Medulla oblongata (tissue), 1 donor: ENCODE data around the gene PPP2R3B.

Experiments used
- DNase-seq: peaks from one replicate; pipeline ENCODE4 v3.0.0-alpha.2; 2015; ENCODE audit errors: extremely low spot score

Gene PPP2R3B

DNA sequence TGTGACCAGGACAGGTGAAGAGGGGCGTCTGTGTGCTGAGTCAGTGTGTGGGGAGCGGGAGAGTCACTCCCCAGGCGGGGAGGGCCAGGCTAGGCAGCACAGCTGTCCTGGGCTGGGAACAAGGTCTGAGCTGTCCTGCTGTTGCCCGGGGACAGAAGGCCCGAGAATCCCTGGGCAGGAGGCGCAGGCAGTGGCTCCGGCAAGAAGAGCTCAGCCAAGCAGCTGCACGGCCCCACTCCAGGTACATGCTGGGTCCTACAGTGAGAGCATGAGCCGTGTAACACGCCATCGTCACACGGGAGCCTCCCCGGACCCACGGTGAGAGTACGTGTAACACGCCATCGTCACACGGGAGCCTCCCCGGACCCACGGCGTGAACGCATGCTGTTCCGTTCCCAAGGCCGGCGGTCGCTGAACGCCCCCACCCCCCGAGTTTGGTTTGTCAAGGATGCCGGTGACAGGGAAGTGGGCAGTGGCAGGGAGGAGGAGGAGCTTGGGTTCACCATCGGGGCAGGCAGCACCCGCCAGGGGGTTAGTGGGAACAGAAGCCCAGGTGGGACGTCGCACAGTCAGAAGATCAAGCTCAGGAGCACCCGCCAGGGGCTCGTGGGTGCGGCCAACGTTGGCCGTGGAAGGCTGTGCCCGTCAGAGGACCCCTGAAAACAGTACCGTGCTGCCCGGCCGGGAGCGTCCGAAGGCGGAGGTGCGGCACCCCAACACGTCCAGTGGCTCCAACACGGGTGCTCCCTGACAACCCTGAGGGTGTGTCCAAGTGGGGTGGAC is 15.6 kb downstream of the PPP2R3B start:
- no peak for DNase-seq

- DNase-seq: no peak
Observed at GRCh38 chrX:370244-370962, 16.3 kb downstream of the PPP2R3B start.

DNA sequence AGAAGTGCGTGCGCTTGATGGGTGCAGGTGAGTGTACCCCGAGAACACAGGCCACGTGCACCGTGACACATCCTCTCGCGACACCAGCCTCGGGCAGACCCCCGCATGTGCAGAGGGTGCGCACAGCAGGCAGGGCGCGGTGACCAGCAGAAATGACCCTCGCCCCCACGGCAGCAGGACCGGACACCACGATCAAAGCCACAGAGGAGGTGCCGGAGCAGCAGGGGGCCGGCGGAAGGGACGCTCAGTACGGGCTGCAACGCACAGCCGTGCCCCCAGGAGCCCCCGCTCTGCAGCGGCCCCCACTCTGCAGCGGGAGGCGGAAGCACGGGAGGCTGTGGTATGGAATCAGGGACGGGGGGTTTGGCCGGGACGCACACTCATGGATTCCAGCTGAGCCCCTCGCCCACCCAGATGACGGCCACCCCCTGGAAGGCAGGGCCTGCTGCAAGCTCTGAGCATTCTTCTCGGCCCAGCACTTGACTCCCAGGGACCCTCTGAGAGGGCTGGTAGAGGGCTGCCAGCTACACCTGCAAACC is 17.1 kb downstream of the PPP2R3B start:
- DNase-seq: no peak

- no peak for DNase-seq
Observed at GRCh38 chrX:368811-369562, 17.7 kb downstream of the PPP2R3B start.

DNA sequence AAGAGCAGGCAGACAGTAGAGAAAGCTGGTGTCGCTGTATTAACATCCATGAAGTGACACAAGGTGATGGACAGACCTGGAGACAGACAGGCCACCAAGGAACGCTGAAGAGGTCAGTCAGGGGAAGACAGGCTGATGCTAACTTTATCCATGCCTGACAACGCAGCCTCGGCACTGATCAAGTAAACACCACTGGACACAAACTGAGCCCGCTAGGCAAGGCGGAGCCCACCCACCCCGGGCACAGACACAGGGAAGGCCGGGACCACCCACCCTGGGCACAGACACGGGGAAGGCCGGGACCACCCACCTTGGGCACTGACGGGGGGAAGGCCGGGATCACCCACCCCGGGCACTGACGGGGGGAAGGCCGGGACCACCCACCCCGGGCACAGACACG is 18.8 kb downstream of the PPP2R3B start:
- no peak for DNase-seq

DNA sequence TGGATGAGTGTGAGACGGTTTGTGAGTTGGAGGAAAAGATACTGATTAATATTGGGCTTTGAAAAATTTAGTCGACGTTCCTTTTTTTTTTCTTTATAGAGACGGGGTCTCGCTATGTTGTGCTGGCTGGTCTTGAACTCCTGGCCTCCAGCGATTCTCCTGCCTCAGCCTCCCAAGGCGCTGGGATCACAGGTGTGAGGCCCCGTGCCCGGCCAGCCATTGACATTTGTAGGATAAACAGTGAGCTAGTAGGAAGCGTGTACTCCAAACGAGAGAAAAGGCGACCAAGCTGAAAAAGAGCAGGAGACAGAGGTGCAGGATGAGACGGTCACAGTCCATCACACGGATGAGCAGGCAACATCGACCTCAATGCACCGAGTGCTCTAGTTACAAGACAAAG is 19.4 kb downstream of the PPP2R3B start:
- no peak for DNase-seq

GRCh38 chrX:363621-364375 is 22.9 kb downstream of the PPP2R3B start:
- DNase-seq: no peak

DNA sequence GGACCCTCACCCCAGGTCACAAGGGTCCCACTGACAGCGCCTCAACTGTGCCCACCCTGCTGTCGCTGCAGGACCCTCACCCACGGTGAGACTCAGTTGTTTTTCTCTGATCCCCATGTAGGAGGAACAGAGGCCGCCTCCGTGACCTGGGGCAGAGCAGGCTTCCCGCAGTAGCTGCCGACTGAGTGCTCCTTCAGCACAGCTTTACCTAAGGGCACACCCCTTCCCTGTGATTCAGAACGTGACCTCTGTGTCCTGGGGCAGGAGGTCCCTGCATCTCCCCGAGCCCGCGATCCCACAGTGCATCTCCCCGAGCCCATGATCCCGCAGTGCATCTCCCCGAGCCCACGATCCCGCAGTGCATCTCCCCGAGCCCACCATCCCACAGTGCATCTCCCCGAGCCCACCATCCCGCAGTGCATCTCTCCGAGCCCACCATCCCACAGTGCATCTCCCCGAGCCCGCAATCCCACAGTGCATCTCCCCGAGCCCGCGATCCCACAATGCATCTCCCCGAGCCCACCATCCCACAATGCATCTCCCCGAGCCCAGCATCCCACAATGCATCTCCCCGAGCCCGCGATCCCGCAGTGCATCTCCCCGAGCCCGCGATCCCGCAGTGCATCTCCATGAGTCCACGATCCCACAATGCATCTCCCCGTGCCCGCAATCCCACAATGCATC is 23.6 kb downstream of the PPP2R3B start:
- DNase-seq: no peak

DNA sequence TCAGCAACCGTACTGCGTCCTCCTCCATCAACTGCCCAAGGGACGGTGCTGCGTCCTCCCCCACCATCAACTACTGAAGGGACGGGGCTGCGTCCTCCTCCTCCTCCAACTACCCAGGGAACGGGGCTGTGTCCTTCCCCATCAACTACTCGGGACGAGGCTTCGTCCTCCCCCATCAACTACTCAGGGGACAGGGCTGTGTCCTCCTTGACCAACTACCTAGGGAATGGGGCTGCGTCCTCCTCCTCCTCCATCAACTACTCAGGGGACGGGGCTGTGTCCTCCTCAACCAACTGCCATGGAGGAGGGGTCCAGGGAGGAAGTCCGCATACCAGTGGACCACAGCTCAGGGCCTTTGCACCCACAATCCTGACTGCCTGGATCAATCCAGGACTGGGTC is 24.4 kb downstream of the PPP2R3B start:
- DNase-seq: no peak

GRCh38 chrX:361231-362145 is 25.2 kb downstream of the PPP2R3B start:
- DNase-seq: no peak

- no peak for DNase-seq
Observed at GRCh38 chrX:360496-361150, 26.1 kb downstream of the PPP2R3B start.

DNA sequence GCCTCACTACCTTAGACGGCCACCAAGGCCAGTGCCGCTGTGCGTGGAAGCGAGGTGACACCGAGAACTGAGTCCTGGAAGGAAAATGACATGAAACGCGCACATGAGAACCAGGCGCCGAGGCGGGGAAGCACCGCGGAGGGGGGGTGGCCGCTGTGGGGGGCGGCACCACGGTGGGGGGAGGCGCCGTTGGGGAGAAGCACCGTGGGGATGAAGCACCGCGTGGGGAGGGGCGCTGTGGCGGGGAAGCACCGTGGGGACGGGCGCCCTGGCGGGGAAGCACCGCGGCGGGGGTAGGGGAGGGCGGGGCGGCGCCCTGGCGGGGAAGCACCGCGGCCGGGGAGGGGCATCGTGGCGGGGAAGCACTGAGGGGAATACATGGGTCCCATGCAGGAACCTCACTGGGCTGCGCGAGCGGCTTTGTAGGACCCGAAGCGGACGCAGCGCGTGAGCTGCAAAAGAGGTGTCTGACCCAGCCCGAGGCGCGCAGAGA is 28.0 kb downstream of the PPP2R3B start:
- DNase-seq: no peak

DNA sequence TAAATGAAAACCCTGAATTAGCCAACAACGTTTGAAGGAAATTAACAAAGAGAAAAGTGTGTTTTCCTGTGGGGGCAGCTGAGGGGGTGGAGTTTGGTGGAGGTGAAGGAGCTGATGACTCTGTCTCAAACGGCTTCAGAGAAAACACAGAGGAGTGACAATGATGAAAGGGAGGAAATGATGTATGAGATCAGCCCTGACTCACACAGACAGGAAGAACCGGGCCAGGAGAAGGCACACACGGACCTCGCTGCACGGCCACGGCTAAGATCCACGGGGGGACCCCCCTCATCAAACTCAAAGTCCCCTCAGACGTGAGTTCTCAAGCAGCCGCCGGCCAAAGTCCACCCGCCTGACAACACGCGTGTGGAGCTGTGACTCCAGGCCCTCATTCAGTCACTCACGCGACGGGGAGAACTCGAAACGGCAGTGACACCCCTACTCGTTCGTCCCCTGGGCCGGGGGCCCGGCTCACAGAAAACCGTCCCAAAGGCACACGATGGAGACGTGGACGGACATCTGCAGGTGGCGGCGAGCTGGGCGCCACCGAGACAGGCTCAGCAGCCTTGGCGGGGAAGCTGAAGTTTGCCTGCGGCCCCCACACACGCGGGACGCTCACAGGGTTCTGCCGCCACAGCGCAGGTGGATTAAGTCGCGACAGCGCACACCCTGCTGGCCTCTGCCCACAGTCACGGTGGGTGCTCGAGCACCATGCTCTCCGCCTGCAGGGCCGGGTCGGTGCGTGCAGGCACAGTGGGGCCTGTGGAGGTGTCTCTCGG is 28.8 kb downstream of the PPP2R3B start:
- DNase-seq: no peak

GRCh38 chrX:357035-357692 is 29.5 kb downstream of the PPP2R3B start:
- no peak for DNase-seq

DNA sequence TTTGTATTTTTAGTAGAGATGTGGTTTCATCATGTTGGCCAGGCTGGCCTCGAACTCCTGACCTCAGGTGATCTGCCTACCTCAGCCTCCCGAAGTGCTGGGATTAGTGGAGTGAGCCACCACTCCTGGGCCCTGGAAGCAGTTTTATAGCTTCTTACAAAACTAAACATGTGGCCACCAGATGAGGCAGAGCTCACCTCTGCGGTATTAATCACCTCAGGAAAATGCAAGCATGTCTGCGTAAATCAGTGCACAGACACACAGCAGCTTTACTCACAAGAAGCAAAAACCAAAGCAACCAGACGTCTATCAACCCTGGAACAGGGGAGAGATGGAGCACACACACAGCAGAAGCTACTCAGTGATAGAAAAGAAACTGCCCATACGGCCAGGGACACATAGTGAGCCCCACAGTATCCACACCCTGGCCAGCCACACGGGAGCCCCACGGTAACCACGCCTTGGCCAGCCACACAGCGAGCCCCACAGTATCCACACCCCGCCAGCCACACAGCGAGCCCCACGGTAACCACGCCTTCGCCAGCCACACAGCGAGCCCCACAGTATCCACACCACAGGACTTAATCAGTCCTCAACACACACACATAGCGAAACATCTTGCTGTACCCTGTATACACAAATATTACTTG is 30.2 kb downstream of the PPP2R3B start:
- no peak for DNase-seq

DNA sequence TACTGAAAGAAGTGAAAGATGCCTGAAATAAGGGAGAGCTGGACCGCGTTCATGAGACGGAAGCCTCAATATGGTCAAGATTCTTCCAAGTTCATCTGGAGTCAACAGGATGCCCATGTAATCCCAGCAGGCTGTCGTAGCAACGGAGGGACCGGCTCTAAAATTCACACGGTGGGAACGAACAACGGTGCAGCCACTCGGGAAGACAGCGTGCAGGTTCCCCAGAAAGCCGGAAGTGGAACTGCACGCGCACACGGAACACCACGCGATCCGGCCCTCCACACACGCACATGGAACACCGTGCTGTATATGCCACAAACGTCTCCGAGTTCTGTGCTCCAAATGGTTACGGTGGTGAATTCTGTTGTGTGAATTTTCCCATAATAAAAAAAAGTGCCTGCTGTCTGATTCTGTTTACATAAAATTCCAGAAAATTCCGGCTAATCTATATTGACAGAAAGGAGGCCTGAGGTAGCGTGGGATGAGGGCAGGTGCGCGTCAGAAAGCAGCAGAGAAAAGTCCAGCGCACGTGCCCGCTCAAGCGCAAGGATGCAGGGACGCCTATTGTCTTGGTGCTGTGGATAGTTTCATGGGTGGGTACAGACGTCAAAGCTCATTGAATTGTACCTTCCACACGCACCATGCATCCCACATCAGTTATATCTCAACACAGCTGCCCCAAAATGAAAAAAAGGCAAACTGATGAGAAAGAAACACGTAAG is 31.2 kb downstream of the PPP2R3B start:
- DNase-seq: no peak
